CD4-positive, alpha-beta T cell treated with Interleukin-21 for 1 hour (primary cell): ENCODE results near the gene BRCA1.
"Not testable (repeated sequence)": the region's sequence is repeated elsewhere in the genome, so short reads cannot be mapped to it uniquely, and the experiment has no call there.

Experiments used
- DNase-seq: peaks from one replicate; pipeline ENCODE4 v3.0.0-alpha.2; 2020

Gene BRCA1

GRCh38 chr17:43000894-43001293, 124.3 kb downstream of the BRCA1 start:
- DNase-seq = not testable (repeated sequence)

GRCh38 chr17:42999003-42999525, 126.1 kb downstream of the BRCA1 start:
- DNase-seq = no peak

DNA sequence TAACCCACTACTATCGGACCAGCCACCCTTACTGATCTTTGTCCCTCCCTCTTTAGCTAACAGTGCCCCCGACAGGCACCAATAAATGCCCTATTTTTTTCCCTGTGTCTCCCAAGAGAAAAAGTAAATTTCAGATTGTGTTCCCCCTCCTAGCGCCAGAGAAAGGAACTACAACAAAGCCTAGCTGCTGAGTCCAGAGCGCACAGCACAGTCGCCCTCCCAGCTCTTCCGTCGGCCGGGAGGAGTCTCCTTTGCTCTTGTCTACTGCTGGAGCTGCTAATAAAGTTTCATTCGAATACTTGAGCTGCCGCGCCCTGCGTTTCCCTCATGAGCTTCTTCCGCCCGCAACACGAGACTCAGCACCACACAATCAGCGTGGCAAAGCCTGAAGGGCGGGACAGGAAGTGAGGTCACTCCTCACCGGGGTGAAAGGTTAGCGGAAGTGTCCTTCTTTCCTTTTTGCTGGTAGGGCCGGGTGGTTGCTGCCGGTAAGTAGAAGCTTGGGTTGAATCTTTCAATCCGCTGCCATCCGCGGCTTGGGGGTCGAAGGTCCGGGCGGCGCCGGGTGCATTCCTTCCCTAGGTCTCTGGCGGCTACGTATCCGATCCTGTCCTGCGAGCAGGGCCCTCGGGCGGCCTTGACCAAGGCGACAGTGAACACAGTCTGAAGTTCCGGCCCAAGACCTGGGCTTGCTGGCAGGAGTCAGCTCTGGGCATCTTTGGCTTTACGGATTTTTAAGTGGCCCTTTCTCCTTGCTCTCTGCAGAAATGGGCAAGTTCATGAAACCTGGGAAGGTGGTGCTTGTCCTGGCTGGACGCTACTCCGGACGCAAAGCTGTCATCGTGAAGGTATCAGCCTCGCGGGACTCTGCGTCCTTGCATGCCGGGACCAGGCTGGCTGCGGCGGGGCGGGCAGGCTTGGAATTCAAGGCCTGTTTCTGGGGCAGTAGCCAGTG, 126.9 kb downstream of the BRCA1 start, which contains the start of gene RPL27:
RPL27 (plus strand) TSS at position 436 of the 955 bp plus-strand sequence; CDS start at position 768, 332 bp downstream.
- DNase-seq = peak; percentile 99

GRCh38 chr17:42997390-42997983, 127.7 kb downstream of the BRCA1 start:
- DNase-seq = no peak
